ENCODE measurements around the gene SEMA3F. TPM values are rescaled to one million over a fixed set of nuclear protein-coding genes. Genes with fewer than 3 reads are reported as not detected.

Gene SEMA3F
- polyA plus RNA-seq, 2 of the 4 experiments (the other 2 are of a cell fraction) = 2.9 to 10.6 TPM

- TF ChIP-seq POLR2AphosphoS2 (conservative IDR thresholded peaks at IDR 0.05; ENCODE audit: low read length) (no peak), ELK1 (IDR thresholded peaks at IDR 0.05; ENCODE audit: low read depth, low read length) (no peak), RARB (CRISPR knock-in tag; IDR thresholded peaks at IDR 0.05) (no peak), E2F6 (IDR thresholded peaks at IDR 0.05; ENCODE audit: borderline replicate concordance, low read depth) (no peak)
Measured at GRCh38 chr3:50177346-50177745, 22.2 kb downstream of the SEMA3F start (continued).

DNA sequence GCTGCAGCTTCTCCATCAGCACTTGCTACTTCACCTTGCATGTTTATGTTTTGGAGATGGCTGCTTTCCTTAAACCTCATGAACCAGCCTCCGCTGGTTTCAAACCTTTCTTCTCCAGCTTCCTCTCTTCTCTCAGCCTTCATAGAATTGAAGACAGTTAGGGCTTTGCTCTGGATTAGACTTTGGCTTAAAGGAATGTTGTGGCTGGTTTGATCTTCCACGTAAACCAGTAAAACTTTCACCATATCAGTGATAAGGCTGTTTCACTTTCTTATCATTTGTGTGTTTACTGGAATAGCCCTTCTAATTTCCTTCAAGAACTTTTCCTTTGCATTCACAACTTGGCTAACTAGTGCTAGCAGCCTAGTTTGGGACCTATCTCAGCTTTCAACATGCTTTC lies 24.6 kb downstream of the SEMA3F start:
- no peak for FAIRE-seq

DNA sequence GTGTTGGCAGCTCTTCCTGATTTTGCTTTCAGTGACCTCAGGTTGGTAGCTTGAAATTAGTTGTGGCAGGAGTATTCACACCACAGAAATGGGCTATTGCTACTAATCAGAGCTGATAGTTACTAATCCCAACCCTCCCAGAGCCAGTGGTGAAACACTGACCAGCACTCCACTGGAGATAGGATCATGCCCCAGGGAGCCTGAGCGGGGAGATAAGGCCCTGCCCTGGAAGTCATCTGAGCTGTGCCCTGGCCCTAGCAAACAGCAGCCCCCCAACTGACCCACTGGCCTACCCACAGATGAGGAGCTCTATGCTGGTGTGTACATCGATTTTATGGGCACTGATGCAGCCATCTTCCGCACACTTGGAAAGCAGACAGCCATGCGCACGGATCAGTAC lies 26.9 kb downstream of the SEMA3F start:
- ATAC-seq (no peak), DNase-seq (ENCODE audit: low read depth in 1 of 2, low spot score in 1 of 2) (no peak), FAIRE-seq (no peak)
- H3K4me3 ChIP-seq = no peak overlapping the region
- H3K27ac ChIP-seq = no peak overlapping the region
- 100% methylated on average over 3 of the region's 5 CpGs for WGBS (ENCODE audit: missing lambda C conversion rate)
- H3K4me1 ChIP-seq = peaks cover 6% of the 10 kb centered on the region; the same call in 1 of the 3 replicates
- ChIA-PET CTCF (interaction anchor here (0.7 to 18.7 kb wide), 13 partner anchors 9 to 92 kb away, joined by 3 to 240 read pairs (median 4); partner anchors contain the start of gene GNAT1), POLR2A (no interaction called here)
- H3K9me3 ChIP-seq = no peaks in the 10 kb centered on the region
- no peak overlapping the region for H3K4me2 ChIP-seq
- TF ChIP-seq USF2 (IDR thresholded peaks at IDR 0.05) (no peak), POLR2A (IDR thresholded peaks at IDR 0.05; ENCODE audit: low read length) (no peak), EHF (CRISPR knock-in tag; IDR thresholded peaks at IDR 0.05) (no peak), NR3C1 (IDR thresholded peaks at IDR 0.05) (no peak), KDM5A (IDR thresholded peaks at IDR 0.05) (no peak), HEYL (CRISPR knock-in tag; IDR thresholded peaks at IDR 0.05) (no peak), CBX8 (IDR thresholded peaks at IDR 0.05) (no peak), RARB (CRISPR knock-in tag; IDR thresholded peaks at IDR 0.05) (no peak), HOXB13 (CRISPR knock-in tag; IDR thresholded peaks at IDR 0.05; ENCODE audit: low read depth) (no peak), CHD4 (IDR thresholded peaks at IDR 0.05; ENCODE audit: borderline replicate concordance) (no peak)
- TF ChIP-seq, protein P1, sequence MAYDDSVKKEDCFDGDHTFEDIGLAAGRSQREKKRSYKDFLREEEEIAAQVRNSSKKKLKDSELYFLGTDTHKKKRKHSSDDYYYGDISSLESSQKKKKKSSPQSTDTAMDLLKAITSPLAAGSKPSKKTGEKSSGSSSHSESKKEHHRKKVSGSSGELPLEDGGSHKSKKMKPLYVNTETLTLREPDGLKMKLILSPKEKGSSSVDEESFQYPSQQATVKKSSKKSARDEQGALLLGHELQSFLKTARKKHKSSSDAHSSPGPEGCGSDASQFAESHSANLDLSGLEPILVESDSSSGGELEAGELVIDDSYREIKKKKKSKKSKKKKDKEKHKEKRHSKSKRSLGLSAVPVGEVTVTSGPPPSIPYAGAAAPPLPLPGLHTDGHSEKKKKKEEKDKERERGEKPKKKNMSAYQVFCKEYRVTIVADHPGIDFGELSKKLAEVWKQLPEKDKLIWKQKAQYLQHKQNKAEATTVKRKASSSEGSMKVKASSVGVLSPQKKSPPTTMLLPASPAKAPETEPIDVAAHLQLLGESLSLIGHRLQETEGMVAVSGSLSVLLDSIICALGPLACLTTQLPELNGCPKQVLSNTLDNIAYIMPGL (CRISPR knock-in tag; IDR thresholded peaks at IDR 0.05; ENCODE audit: borderline replicate concordance) = no peak

More for the DNA sequence above, 24.6 kb downstream of the SEMA3F start:
- CTCF ChIA-PET = interaction anchor here (1.0 to 18.7 kb wide), 7 partner anchors 9 to 57 kb away, joined by 3 to 240 read pairs (median 5); no protein-coding TSS in a partner anchor
- no peak for TF ChIP-seq MYC (IDR thresholded peaks at IDR 0.05; ENCODE audit: borderline replicate concordance, low read length)
- TF ChIP-seq FOSL2 (IDR thresholded peaks at IDR 0.05) = no peak
- no peak for TF ChIP-seq FOSL2 (CRISPR knock-in tag; IDR thresholded peaks at IDR 0.05)
- TF ChIP-seq RFX5 (IDR thresholded peaks at IDR 0.05) = no peak
- no peak for TF ChIP-seq RNF2 (IDR thresholded peaks at IDR 0.05; ENCODE audit: borderline replicate concordance, low read depth)
- TF ChIP-seq TP53 (CRISPR knock-in tag; IDR thresholded peaks at IDR 0.05) = no peak
- TF ChIP-seq, protein P2, sequence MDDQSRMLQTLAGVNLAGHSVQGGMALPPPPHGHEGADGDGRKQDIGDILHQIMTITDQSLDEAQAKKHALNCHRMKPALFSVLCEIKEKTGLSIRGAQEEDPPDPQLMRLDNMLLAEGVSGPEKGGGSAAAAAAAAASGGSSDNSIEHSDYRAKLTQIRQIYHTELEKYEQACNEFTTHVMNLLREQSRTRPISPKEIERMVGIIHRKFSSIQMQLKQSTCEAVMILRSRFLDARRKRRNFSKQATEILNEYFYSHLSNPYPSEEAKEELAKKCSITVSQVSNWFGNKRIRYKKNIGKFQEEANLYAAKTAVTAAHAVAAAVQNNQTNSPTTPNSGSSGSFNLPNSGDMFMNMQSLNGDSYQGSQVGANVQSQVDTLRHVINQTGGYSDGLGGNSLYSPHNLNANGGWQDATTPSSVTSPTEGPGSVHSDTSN (IDR thresholded peaks at IDR 0.05) = no peak
- no peak for TF ChIP-seq REST (IDR thresholded peaks at IDR 0.05)
- TF ChIP-seq NPAS2 (CRISPR knock-in tag; IDR thresholded peaks at IDR 0.05; ENCODE audit: borderline replicate concordance) = no peak
- no peak for TF ChIP-seq ZC3H11A (IDR thresholded peaks at IDR 0.05)
- TF ChIP-seq RAD21 (conservative IDR thresholded peaks at IDR 0.05 in 1 of 2, IDR thresholded peaks at IDR 0.05 in 1 of 2) = no peak
- TF ChIP-seq HEYL (CRISPR knock-in tag; IDR thresholded peaks at IDR 0.05) = no peak
- TF ChIP-seq HOXA7 (CRISPR knock-in tag; IDR thresholded peaks at IDR 0.05) = no peak
- TF ChIP-seq, protein P3, sequence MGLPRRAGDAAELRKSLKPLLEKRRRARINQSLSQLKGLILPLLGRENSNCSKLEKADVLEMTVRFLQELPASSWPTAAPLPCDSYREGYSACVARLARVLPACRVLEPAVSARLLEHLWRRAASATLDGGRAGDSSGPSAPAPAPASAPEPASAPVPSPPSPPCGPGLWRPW (IDR thresholded peaks at IDR 0.05) = no peak
- no peak for TF ChIP-seq CHD2 (IDR thresholded peaks at IDR 0.05; ENCODE audit: low read length, partially characterized antibody)
- ATAC-seq = no peak
- Histone ChIP-seq H3K9me3 (no peaks in the 10 kb centered on the region), H3K4me2 (no peak overlapping the region), H3K27ac (no peak overlapping the region), H3K4me1 (peaks cover 6% of the 10 kb centered on the region; the same call in 1 of the 3 replicates), H3K4me3 (no peak overlapping the region)
- 56% methylated on average over 2 of the region's 2 CpGs for WGBS (ENCODE audit: missing lambda C conversion rate)
- no peak for DNase-seq (ENCODE audit: low read depth in 1 of 2, low spot score in 1 of 2)
- POLR2A ChIA-PET = no interaction called here

All from A549 (cell line).